Neural cell (in vitro differentiated cells): Measurements from ENCODE around the gene EMILIN3.

Source experiments
- EP300 ChIP-seq: fragments of 450-650 bp; conservative IDR thresholded peaks from 2 replicates; pipeline ENCODE4 v1.6.1; 2014; ENCODE audit warnings: antibody characterized with exemption, mild to moderate bottlenecking, moderate library complexity; ENCODE audit not compliant: poor library complexity, severe bottlenecking
- EZH2 ChIP-seq: fragments of 200-600, 300-800 bp; shearing (Covaris generic), sonication (generic); IDR thresholded peaks from 2 replicates; pipeline ENCODE4 v1.6.1; 2014; ENCODE audit warnings: antibody characterized with exemption, low read length, borderline replicate concordance, mild to moderate bottlenecking; ENCODE audit not compliant: insufficient read depth, poor library complexity, severe bottlenecking
- MXI1 ChIP-seq: fragments of 450-650 bp; conservative IDR thresholded peaks from 2 replicates; pipeline ENCODE4 v1.6.1; 2014; ENCODE audit warnings: antibody characterized with exemption, mild to moderate bottlenecking; ENCODE audit not compliant: poor library complexity, severe bottlenecking
- POLR2AphosphoS5 ChIP-seq: IDR thresholded peaks from 2 replicates; pipeline ENCODE4 v1.6.1; 2012
- RAD21 ChIP-seq: fragments of 450-650 bp; conservative IDR thresholded peaks from 2 replicates; pipeline ENCODE4 v1.6.1; 2014; ENCODE audit warnings: antibody characterized with exemption, mild to moderate bottlenecking, moderate library complexity
- SMC3 ChIP-seq: fragments of 450-650 bp; conservative IDR thresholded peaks from 2 replicates; pipeline ENCODE4 v1.6.1; 2014; ENCODE audit warnings: antibody characterized with exemption, mild to moderate bottlenecking, moderate library complexity; ENCODE audit not compliant: poor library complexity
- TAF1 ChIP-seq: IDR thresholded peaks from 2 replicates; pipeline ENCODE4 v1.6.1; 2012; ENCODE audit warnings: low read depth
- TF ChIP-seq, protein P1 (sequence below): IDR thresholded peaks from 2 replicates; pipeline ENCODE4 v1.6.1; 2012; ENCODE audit warnings: borderline replicate concordance
- TF ChIP-seq, protein P2 (sequence below): fragments of 450-650 bp; IDR thresholded peaks from 2 replicates; pipeline ENCODE4 v1.5.1; 2014; ENCODE audit warnings: antibody characterized with exemption, mild to moderate bottlenecking, moderate library complexity; ENCODE audit not compliant: poor library complexity, severe bottlenecking

DNA sequence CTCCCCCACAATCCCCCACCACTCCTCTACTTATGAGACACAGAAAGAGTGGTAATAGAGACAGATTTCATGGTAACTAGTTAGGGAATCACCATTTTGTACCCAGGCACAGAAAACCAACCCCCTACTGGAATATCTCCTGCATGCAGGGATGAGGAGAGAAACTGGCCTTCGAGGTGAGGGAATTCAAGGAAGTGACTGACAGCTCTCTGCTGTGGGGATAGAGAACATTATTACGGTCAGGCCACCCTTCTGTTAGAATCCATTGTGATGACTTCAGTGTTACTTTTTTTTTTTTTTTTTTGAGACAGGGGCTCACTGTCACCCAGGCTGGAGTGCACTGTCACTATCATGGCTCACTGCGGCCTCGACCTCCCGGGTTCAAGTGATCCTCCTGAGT, 39.4 kb downstream of the EMILIN3 start:
- TF ChIP-seq, protein P1, sequence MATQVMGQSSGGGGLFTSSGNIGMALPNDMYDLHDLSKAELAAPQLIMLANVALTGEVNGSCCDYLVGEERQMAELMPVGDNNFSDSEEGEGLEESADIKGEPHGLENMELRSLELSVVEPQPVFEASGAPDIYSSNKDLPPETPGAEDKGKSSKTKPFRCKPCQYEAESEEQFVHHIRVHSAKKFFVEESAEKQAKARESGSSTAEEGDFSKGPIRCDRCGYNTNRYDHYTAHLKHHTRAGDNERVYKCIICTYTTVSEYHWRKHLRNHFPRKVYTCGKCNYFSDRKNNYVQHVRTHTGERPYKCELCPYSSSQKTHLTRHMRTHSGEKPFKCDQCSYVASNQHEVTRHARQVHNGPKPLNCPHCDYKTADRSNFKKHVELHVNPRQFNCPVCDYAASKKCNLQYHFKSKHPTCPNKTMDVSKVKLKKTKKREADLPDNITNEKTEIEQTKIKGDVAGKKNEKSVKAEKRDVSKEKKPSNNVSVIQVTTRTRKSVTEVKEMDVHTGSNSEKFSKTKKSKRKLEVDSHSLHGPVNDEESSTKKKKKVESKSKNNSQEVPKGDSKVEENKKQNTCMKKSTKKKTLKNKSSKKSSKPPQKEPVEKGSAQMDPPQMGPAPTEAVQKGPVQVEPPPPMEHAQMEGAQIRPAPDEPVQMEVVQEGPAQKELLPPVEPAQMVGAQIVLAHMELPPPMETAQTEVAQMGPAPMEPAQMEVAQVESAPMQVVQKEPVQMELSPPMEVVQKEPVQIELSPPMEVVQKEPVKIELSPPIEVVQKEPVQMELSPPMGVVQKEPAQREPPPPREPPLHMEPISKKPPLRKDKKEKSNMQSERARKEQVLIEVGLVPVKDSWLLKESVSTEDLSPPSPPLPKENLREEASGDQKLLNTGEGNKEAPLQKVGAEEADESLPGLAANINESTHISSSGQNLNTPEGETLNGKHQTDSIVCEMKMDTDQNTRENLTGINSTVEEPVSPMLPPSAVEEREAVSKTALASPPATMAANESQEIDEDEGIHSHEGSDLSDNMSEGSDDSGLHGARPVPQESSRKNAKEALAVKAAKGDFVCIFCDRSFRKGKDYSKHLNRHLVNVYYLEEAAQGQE, result no peak
- TF ChIP-seq POLR2AphosphoS5 (no peak), TAF1 (no peak), EZH2 (no peak), SMC3 (no peak), EP300 (no peak), MXI1 (no peak), RAD21 (no peak)
- TF ChIP-seq, protein P2, sequence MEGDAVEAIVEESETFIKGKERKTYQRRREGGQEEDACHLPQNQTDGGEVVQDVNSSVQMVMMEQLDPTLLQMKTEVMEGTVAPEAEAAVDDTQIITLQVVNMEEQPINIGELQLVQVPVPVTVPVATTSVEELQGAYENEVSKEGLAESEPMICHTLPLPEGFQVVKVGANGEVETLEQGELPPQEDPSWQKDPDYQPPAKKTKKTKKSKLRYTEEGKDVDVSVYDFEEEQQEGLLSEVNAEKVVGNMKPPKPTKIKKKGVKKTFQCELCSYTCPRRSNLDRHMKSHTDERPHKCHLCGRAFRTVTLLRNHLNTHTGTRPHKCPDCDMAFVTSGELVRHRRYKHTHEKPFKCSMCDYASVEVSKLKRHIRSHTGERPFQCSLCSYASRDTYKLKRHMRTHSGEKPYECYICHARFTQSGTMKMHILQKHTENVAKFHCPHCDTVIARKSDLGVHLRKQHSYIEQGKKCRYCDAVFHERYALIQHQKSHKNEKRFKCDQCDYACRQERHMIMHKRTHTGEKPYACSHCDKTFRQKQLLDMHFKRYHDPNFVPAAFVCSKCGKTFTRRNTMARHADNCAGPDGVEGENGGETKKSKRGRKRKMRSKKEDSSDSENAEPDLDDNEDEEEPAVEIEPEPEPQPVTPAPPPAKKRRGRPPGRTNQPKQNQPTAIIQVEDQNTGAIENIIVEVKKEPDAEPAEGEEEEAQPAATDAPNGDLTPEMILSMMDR, result no peak
